Inflammatory macrophage treated with lipopolysaccharide for 1 hour (primary cell): Measurements from ENCODE around the gene APCDD1L.
A peak's percentile ranks its signal among the peaks of the same experiment; 100 is the strongest.
"Not testable (repeated sequence)": the region's sequence is repeated elsewhere in the genome, so short reads cannot be mapped to it uniquely, and the experiment has no call there.

ENCODE experiments used
- DNase-seq, 2 donors: peaks; one replicate each; pipeline ENCODE4 v3.0.0-alpha.2; 2020 to 2022

APCDD1L gene

GRCh38 chr20:58544891-58545290 lies 29.7 kb upstream of the APCDD1L start:
- DNase-seq = no peak

- no peak for DNase-seq
Observed at GRCh38 chr20:58544286-58544685, 29.1 kb upstream of the APCDD1L start.

GRCh38 chr20:58543274-58543673 lies 28.1 kb upstream of the APCDD1L start:
- DNase-seq = no peak

- DNase-seq = peak; percentile 14 to 25
Observed at GRCh38 chr20:58542411-58543095, 27.4 kb upstream of the APCDD1L start.

GRCh38 chr20:58542034-58542410 lies 26.8 kb upstream of the APCDD1L start:
- DNase-seq = not testable (repeated sequence)

- no peak for DNase-seq
Observed at GRCh38 chr20:58538752-58539151, 23.6 kb upstream of the APCDD1L start.

GRCh38 chr20:58537831-58538230 lies 22.6 kb upstream of the APCDD1L start:
- no peak for DNase-seq

- DNase-seq = no peak
Observed at GRCh38 chr20:58536289-58536688, 21.1 kb upstream of the APCDD1L start.

GRCh38 chr20:58531657-58532056 lies 16.5 kb upstream of the APCDD1L start:
- DNase-seq = no peak

- no peak for DNase-seq
Observed at GRCh38 chr20:58531063-58531462, 15.9 kb upstream of the APCDD1L start.

- no peak for DNase-seq
Observed at GRCh38 chr20:58528412-58528811, 13.2 kb upstream of the APCDD1L start.

GRCh38 chr20:58526411-58526810 lies 11.2 kb upstream of the APCDD1L start:
- no peak for DNase-seq

GRCh38 chr20:58524814-58525213 lies 9.6 kb upstream of the APCDD1L start:
- DNase-seq = no peak

GRCh38 chr20:58523971-58524315 lies 8.7 kb upstream of the APCDD1L start:
- DNase-seq = no peak

GRCh38 chr20:58523072-58523970 lies 8.1 kb upstream of the APCDD1L start:
- DNase-seq = no peak

- DNase-seq = no peak
Observed at GRCh38 chr20:58522666-58523065, 7.5 kb upstream of the APCDD1L start.

GRCh38 chr20:58521763-58522162 lies 6.6 kb upstream of the APCDD1L start:
- no peak for DNase-seq

GRCh38 chr20:58519940-58520712 lies 4.9 kb upstream of the APCDD1L start:
- no peak for DNase-seq

- DNase-seq = no peak
Observed at GRCh38 chr20:58518896-58519593, 3.8 kb upstream of the APCDD1L start.

GRCh38 chr20:58518387-58518786 lies 3.2 kb upstream of the APCDD1L start:
- no peak for DNase-seq

GRCh38 chr20:58514321-58515232 lies 622 bp downstream of the APCDD1L start:
- DNase-seq = no peak
